Activated CD4-positive, alpha-beta memory T cell treated with anti-CD3 and anti-CD28 coated beads for 36 hours (primary cell): ENCODE measurements around the gene MPO. TPM values are rescaled to one million over a fixed set of nuclear protein-coding genes. Genes with fewer than 3 reads are reported as not detected.

Source experiments
- CTCF ChIA-PET: fragments of 350-600 bp; sonication (Branson Sonifier 250); formaldehyde crosslinking; loops from one replicate; lab custom pipeline; 2021; ENCODE audit warnings: antibody characterized with exemption, inconsistent platforms; lab: Charles Lee
- POLR2A ChIA-PET: fragments of 350-600 bp; sonication (Branson Sonifier 250); formaldehyde crosslinking; loops from one replicate; lab custom pipeline; 2021; ENCODE audit warnings: antibody characterized with exemption; lab: Charles Lee
- DNase-seq: peaks from one replicate; pipeline ENCODE4 v3.0.0-alpha.2; 2020
- H3K27ac Mint-ChIP-seq: one replicate; pipeline ENCODE4 v1.8.0; 2021; ENCODE audit warnings: mixed read lengths
- H3K27me3 Mint-ChIP-seq: one replicate; pipeline ENCODE4 v1.8.0; 2021; ENCODE audit warnings: mixed read lengths
- H3K36me3 Mint-ChIP-seq: one replicate; pipeline ENCODE4 v1.8.0; 2021; ENCODE audit warnings: mixed read lengths
- H3K4me1 Mint-ChIP-seq: one replicate; pipeline ENCODE4 v1.8.0; 2021; ENCODE audit warnings: low read depth, mixed read lengths
- H3K4me3 Mint-ChIP-seq: one replicate; pipeline ENCODE4 v1.8.0; 2021; ENCODE audit warnings: mild to moderate bottlenecking, mixed read lengths
- H3K9me3 Mint-ChIP-seq: one replicate; pipeline ENCODE4 v1.8.0; 2021; ENCODE audit warnings: mixed read lengths
- intact Hi-C: fragments of 100-400 bp; cut with micrococcal nuclease; formaldehyde crosslinking; loops from one replicate; pipeline ENCODE4 v1.15.1; 2023
- total RNA-seq, 2 experiments: library from RNA; stranded (reverse); gene quantifications; one replicate each; pipeline ENCODE4 v1.2.3, GENCODE V29; 2021

The MPO gene
- total RNA-seq, 2 experiments from 2014 or later: 0.17 to 0.22 TPM

DNA sequence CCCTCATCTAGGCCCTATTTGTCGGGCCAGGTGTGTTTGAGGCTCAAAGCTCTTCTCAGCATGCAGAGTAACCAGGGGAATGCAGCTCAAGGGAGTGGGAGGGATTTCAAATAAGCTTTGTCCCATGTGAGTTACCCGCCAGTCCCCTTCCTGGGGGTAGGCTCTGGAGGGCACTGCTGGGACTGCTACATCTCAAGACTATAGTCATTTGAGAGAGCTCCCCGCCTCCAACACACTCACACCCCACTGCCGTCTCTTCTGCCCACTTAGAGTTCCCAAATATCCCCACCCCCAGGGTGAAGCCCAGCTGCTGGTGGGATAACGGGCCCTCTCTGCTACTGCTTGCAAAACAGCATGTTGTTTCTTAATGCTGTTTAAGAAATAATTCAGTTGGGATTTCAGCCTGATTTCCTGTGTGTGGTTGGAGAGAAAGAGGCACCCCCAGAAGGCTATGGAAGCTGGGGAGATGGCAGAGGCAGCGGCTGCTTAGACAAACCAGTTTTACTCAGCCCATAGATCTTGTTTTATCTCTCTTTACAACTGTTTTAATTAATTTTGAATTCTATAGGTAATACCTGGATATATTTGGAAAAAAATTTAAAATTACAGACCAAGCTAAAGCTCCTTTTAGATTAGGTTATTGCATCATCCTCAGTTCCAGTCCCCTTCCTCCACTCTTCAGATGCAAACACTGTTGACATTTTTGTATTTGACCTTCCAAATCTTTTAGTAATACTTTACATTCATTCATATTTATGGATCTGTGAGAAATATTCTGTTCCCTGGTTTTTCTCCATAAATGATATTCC, 4.1 kb upstream of the MPO start:
- POLR2A ChIA-PET: interaction anchor here (0.6 kb wide), 1 partner anchor 122 kb away, joined by 6 read pairs; no protein-coding TSS in a partner anchor
- DNase-seq: no peak

DNA sequence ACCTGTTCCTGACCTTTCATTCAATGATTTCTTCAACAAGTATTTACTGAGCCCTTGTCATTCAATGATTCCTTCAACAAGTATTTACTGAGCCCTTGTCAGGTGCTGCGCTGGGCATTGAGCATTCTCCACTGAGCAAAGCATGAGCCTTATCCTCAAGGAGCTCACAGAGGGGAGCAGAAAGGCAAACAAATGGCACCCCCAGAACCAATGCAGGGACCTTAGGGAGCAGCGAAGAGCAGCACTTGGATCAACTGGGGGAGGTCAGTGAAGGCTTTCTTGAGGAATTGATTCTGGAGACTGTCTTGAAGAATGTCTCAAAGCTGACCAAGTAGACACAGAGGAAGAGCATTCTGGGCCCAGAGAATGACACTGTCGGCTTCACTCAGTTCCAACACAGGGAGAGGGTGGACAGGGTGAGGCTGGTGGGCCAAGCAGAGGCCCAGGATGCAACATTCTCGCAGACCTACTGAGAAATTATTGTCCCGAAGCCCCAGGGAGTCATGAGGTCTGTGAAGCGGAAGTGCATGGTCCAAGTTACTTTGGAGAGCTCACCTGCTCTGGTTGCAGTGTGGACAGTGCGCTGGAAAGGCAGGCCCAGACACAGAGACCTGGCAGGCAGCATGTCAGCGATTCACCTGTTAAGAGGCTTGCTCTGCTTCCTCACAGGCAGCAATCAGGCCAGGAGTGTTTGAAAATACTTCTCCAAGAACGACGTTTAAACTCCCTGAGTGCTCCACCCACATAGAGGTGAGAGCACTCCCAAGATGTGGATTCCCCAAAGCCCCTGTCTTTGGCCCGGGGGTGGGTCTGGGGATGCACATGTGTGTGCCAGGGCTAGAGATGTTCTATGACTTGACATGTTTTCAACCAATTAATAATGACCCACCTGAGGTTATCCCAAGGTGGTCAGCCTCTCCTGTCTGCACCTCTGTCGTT, 3.2 kb upstream of the MPO start:
- peaks cover 7% of the 10 kb centered on the region for H3K27me3 Mint-ChIP-seq
- H3K36me3 Mint-ChIP-seq: no peaks in the 10 kb centered on the region
- H3K4me1 Mint-ChIP-seq: no peaks in the 10 kb centered on the region
- intact Hi-C loops: no loop called here
- no peaks in the 10 kb centered on the region for H3K9me3 Mint-ChIP-seq
- H3K4me3 Mint-ChIP-seq: no peak overlapping the region
- DNase-seq: no peak
- H3K27ac Mint-ChIP-seq: no peak overlapping the region
- POLR2A ChIA-PET: no interaction called here
- CTCF ChIA-PET: interaction anchor here (1.1 to 1.6 kb wide), 2 partner anchors 20 to 34 kb away, joined by 3 to 6 read pairs; no protein-coding TSS in a partner anchor

More for the DNA sequence above, 4.1 kb upstream of the MPO start:
- H3K27ac Mint-ChIP-seq: no peak overlapping the region
- H3K4me1 Mint-ChIP-seq: no peaks in the 10 kb centered on the region
- CTCF ChIA-PET: interaction anchor here (1.1 to 1.6 kb wide), 2 partner anchors 19 to 35 kb away, joined by 3 to 6 read pairs; no protein-coding TSS in a partner anchor
- intact Hi-C loops: no loop called here
- no peak overlapping the region for H3K4me3 Mint-ChIP-seq
- H3K27me3 Mint-ChIP-seq: peaks cover 3% of the 10 kb centered on the region
- H3K9me3 Mint-ChIP-seq: no peaks in the 10 kb centered on the region
- no peaks in the 10 kb centered on the region for H3K36me3 Mint-ChIP-seq

DNA sequence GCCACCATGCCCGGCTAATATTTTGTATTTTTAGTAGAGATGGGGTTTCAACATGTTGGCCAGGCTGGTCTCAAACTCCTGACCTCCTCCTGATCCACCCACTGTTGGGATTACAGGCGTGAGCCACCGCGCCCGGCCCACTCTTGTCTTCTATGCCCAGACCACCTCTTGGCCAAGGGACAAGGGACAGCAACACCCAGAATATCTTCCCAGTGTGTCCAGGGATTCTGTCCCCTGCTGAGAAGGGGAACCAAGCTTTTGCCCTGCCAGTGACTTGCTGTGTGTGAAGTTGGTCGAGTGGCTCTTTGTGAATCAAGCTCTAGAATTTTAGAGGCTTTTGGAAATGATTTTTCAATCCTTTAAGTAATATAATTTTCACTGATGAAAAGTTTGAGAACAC, 1.7 kb upstream of the MPO start:
- Mint-ChIP-seq H3K9me3 (no peaks in the 10 kb centered on the region), H3K27me3 (peaks cover 18% of the 10 kb centered on the region), H3K27ac (no peak overlapping the region), H3K4me1 (no peaks in the 10 kb centered on the region), H3K36me3 (no peaks in the 10 kb centered on the region), H3K4me3 (no peak overlapping the region)
- no peak for DNase-seq
- intact Hi-C loops: no loop called here
- CTCF ChIA-PET: no interaction called here
- POLR2A ChIA-PET: no interaction called here

DNA sequence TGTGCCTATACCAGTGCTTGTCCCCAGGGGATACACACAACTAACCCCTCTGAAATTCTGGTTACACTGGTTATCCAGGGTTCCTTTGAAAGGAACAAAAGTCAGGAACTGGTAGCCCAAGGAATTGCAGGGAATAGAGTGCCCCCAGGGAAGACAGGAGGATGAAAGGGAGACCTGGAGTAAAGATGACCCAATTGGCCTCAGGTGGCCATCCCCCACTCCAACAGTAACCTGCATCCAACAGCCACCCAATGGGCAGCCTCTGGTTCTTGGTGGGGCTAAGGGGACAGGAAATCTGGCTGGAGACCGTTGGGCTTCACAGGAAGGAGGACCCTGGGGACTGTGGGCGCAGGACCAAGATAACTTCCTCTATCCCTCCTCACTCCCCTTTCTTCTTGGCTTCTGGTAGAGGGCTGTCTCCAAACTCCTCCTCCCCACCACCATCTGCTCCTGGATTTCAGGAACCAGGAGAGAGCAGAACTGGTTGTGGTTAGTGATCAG, 826 bp upstream of the MPO start:
- no peaks in the 10 kb centered on the region for H3K9me3 Mint-ChIP-seq
- intact Hi-C loops: no loop called here
- POLR2A ChIA-PET: no interaction called here
- no peak overlapping the region for H3K4me3 Mint-ChIP-seq
- no peaks in the 10 kb centered on the region for H3K4me1 Mint-ChIP-seq
- H3K27ac Mint-ChIP-seq: no peak overlapping the region
- H3K27me3 Mint-ChIP-seq: peaks cover 17% of the 10 kb centered on the region
- CTCF ChIA-PET: interaction anchor here (1.6 kb wide), 1 partner anchor 36 kb away, joined by 5 read pairs; no protein-coding TSS in a partner anchor
- no peak for DNase-seq
- no peaks in the 10 kb centered on the region for H3K36me3 Mint-ChIP-seq

DNA sequence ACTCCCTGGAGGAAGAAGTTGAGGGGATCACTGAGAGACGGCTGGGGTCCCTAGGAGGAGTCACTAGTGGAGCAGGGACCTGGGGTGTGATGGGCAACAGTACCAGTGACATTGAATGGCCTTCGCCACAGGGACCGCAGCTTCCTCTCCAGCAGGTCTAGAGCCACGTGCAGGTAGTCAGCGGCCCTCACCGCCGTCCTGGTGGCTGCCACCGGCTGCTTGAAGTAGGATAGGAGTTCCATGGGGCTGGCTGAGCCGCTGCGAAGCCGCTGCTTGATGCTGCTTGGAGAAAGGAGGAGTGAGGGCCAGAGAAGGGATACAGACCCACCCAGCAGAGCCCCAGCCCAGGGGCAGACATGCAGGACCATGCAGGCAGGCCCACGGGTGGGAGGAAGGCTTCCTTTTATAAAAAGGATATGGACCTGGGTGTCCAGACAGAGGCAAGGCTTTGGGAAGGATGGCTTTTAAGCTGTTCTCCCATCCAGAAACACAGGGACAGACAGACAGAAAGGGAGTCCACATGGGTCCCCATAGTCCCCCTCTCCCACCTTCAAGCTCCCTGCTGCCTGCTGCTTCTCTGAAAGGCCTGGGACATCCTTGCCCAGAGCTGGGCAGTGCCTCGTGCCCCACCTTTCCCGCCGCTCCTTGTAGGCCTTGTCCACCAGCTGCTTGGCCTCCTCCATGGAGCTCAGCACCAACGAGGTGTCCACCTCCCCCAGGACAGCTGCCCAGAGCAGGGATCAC, 827 bp downstream of the MPO start:
- H3K36me3 Mint-ChIP-seq: no peaks in the 10 kb centered on the region
- no peak for DNase-seq
- CTCF ChIA-PET: interaction anchor here (0.7 to 1.6 kb wide), 2 partner anchors 24 to 38 kb away, joined by 3 to 5 read pairs; no protein-coding TSS in a partner anchor
- no peaks in the 10 kb centered on the region for H3K9me3 Mint-ChIP-seq
- POLR2A ChIA-PET: interaction anchor here (1.1 kb wide), 1 partner anchor 352 kb away, joined by 3 read pairs; no protein-coding TSS in a partner anchor
- H3K4me3 Mint-ChIP-seq: no peak overlapping the region
- no peaks in the 10 kb centered on the region for H3K4me1 Mint-ChIP-seq
- intact Hi-C loops: no loop called here
- H3K27ac Mint-ChIP-seq: no peak overlapping the region
- H3K27me3 Mint-ChIP-seq: peaks cover 17% of the 10 kb centered on the region

DNA sequence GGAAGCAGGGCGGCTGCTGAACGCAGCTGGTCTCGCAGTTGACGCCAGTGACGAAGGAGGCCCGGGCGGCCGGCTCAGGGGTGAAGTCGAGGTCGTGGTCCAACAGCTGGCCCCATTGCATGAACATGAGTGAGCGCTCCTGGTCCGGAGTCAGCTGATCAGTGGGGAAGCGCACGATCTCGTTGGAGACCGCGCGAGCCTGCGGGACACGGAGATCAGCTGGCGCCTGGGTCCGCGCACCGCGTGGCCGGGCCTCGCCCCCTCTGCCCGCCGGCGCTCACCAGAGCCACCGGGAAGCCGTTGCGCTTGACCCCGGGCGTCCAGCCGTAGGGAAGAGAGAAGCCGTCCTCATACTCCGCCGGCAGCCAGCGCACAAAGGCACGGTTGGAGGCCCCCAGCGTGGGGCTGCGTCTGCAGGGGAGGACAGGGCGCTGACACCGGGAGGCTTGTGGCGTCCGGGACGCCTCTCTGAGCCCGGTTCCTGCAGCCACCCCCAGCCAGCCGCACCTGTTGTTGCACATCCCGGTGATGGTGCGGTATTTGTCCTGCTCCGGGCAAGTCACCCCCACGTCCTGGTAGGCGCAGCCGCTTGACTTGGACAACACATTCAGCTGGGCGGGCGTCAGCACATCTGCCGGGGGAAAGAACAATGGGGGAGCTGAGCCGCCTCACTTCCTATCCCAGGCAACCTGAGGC, 1.6 kb downstream of the MPO start:
- H3K27ac Mint-ChIP-seq: no peak overlapping the region
- H3K27me3 Mint-ChIP-seq: peaks cover 17% of the 10 kb centered on the region
- no peaks in the 10 kb centered on the region for H3K4me1 Mint-ChIP-seq
- CTCF ChIA-PET: interaction anchor here (0.7 kb wide), 1 partner anchor 25 kb away, joined by 3 read pairs; no protein-coding TSS in a partner anchor
- intact Hi-C loops: no loop called here
- no peak overlapping the region for H3K4me3 Mint-ChIP-seq
- no peak for DNase-seq
- POLR2A ChIA-PET: interaction anchor here (0.6 to 1.1 kb wide), 2 partner anchors 103 to 352 kb away, joined by 3 read pairs; no protein-coding TSS in a partner anchor
- H3K36me3 Mint-ChIP-seq: no peaks in the 10 kb centered on the region
- H3K9me3 Mint-ChIP-seq: no peaks in the 10 kb centered on the region

DNA sequence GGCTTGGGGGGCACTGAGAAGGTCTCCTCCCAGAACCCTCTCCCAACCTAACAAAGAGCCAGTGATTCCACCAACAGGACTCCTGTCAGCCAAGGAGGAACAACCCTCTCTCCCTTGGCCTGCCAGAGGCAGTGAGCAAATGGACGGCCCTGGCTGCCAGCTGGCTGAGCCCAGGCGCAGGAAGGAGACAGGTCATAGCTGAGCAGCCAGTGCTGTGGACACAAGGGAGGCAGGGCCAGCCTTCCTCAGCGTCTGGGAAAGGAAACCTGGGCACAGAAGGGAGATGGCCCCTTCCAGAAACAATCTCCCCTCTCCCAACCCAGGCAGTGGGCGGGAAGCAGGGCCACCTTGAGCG, 2.1 kb downstream of the MPO start:
- no peak overlapping the region for H3K27ac Mint-ChIP-seq
- ChIA-PET CTCF (no interaction called here), POLR2A (interaction anchor here (0.6 kb wide), 1 partner anchor 103 kb away, joined by 3 read pairs; no protein-coding TSS in a partner anchor)
- H3K36me3 Mint-ChIP-seq: no peaks in the 10 kb centered on the region
- H3K4me1 Mint-ChIP-seq: peaks cover 2% of the 10 kb centered on the region
- H3K27me3 Mint-ChIP-seq: peaks cover 17% of the 10 kb centered on the region
- no peaks in the 10 kb centered on the region for H3K9me3 Mint-ChIP-seq
- intact Hi-C loops: no loop called here
- no peak for DNase-seq
- no peak overlapping the region for H3K4me3 Mint-ChIP-seq

DNA sequence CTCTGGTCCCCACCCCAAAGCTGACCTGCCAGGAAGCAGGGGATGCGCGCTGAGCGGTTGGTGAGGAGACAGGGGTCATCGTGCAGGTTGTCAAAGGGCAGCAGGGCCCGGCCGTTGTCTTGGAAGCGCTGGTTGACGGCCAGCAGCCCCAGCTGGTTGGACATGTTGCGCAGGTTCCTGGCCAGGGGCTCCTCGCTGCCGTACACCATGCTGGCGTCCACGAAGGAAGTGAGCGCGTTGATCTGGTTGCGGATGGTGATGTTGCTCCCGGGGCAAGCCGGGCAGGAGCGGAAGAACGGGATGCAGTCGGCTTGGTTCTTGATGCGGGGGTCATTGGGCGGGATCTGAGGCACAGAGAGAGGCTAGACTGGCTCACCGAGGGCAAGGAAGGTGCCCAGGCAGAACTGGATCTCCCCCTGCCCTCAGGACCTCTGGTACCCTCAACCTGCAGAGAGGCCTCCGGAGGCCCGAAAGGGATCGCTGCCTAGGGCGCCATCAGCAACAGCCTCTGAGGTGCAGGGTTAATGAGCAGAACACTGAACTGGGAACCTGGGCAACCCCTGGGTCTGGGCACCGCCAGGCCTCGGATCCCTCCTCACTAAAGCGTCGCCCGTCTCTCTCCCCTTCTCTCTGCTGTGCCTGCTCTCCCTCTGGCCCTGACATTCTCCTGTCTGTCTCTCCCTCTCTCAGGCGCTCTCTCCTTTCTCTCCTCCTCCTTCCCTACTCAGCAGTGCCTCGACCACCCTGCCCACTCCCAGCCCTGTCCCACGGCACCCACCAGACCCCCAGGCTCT, 2.7 kb downstream of the MPO start:
- CTCF ChIA-PET: interaction anchor here (0.6 to 1.8 kb wide), 3 partner anchors 15 to 140 kb away, joined by 3 to 7 read pairs (median 4); partner anchors contain the start of gene RNF43

DNA sequence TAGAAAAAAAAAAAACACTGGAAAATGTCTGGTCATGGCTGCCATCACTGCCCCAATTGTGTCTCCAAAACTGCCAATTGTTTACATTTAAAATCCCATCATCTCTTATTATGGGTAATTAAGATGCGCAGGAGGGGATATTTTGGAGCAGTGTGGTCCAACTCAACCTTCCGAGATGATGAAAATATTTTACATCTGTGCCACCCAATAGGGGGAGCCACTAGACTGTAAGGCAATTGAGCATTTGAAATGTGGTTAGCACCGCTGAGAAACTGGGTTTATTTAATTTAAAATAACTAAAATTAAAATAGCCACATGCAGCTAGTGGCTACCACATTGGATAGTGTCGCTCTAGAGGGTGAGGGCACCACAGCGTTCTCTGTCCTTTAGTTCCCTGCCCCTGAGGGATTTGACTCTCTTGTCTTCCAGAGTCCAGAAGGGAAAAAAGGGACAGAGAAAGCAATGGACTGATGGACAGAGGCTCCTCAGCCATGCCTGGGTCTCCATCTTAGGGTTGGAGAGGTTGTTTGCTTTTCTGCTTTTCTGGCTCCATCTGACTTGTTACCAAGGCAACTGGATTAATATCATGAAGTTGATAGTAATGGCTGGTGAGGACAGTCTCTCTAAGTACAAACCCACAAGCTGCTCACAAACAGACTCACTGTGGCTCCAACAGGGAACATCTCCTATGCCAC, 3.5 kb downstream of the MPO start:
- intact Hi-C loops: no loop called here
- DNase-seq: no peak
- H3K4me1 Mint-ChIP-seq: peaks cover 7% of the 10 kb centered on the region
- ChIA-PET POLR2A (no interaction called here), CTCF (interaction anchor here (0.6 to 1.8 kb wide), 3 partner anchors 15 to 140 kb away, joined by 3 to 7 read pairs (median 4); partner anchors contain the start of gene RNF43)
- no peak overlapping the region for H3K27ac Mint-ChIP-seq
- no peaks in the 10 kb centered on the region for H3K9me3 Mint-ChIP-seq
- no peak overlapping the region for H3K4me3 Mint-ChIP-seq
- H3K27me3 Mint-ChIP-seq: peaks cover 17% of the 10 kb centered on the region
- H3K36me3 Mint-ChIP-seq: no peaks in the 10 kb centered on the region

More for the DNA sequence above, 2.7 kb downstream of the MPO start:
- H3K4me3 Mint-ChIP-seq: no peak overlapping the region
- no peaks in the 10 kb centered on the region for H3K9me3 Mint-ChIP-seq
- peaks cover 17% of the 10 kb centered on the region for H3K27me3 Mint-ChIP-seq
- no peak for DNase-seq
- no peaks in the 10 kb centered on the region for H3K36me3 Mint-ChIP-seq
- POLR2A ChIA-PET: no interaction called here
- intact Hi-C loops: no loop called here
- peaks cover 7% of the 10 kb centered on the region for H3K4me1 Mint-ChIP-seq
- no peak overlapping the region for H3K27ac Mint-ChIP-seq

DNA sequence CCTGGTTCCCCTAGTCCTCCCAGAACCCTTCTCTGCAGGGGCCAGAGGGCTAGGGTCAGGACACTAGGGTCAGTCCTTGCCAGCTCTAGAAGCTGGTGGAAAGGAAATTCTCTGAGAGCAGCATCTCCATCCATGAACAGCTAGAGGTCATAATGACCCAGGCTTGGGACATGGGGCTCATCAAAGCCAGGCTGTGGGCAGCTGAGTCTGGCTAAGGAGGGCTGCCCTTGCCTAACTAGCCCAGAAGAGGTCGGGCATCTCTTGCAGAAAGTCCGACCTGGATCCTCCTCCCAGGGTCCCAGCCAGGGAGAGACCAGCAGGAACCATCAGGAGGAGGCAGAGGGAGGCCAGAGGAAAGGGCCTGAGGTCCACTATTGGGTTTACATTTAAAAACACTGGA, 4.3 kb downstream of the MPO start:
- intact Hi-C loops: no loop called here
- H3K36me3 Mint-ChIP-seq: no peaks in the 10 kb centered on the region
- no peak overlapping the region for H3K27ac Mint-ChIP-seq
- CTCF ChIA-PET: interaction anchor here (1.0 to 1.8 kb wide), 4 partner anchors 28 to 211 kb away, joined by 3 to 7 read pairs (median 4); partner anchors contain the start of gene RNF43
- POLR2A ChIA-PET: no interaction called here
- H3K9me3 Mint-ChIP-seq: no peaks in the 10 kb centered on the region
- no peak overlapping the region for H3K4me3 Mint-ChIP-seq
- no peak for DNase-seq
- peaks cover 17% of the 10 kb centered on the region for H3K27me3 Mint-ChIP-seq
- H3K4me1 Mint-ChIP-seq: peaks cover 7% of the 10 kb centered on the region
